ENCODE measurements around the gene CCDC81.
"Not testable (repeated sequence)": the region's sequence is repeated elsewhere in the genome, so short reads cannot be mapped to it uniquely, and the experiment has no call there.

CCDC81 gene

GRCh38 chr11:86374586-86374985 is at the start of gene CCDC81:
Gene CCDC81 (plus strand): TSS chr11:86374887. CDS start chr11:86375164, 277 bp downstream.
- DNase-seq (ENCODE audit: low spot score), result peak; percentile 70

- no peak for DNase-seq (ENCODE audit: low spot score)
Observed at GRCh38 chr11:86335131-86335767, 39.4 kb upstream of the CCDC81 start.

DNA sequence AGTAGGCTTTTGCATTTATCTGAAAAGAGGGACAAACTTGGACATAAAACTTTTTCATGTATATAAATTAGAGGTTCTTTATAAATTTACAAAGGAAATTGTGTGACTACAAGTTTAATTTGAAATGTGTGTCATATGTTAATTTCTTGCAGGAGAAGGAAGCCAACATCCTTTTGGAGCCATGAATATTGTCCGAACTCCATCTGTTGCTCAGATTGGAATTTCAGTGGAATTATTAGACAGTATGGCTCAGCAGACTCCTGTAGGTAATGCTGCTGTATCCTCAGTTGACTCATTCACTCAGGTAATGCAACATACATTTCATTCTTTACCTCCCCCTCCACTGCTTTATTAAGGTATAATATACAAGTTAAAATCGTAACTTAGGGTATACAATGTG is 37.5 kb upstream of the CCDC81 start:
- DNase-seq (ENCODE audit: low spot score), result no peak

GRCh38 chr11:86341382-86341781 is 33.3 kb upstream of the CCDC81 start:
- no peak for DNase-seq (ENCODE audit: low spot score)

- no peak for DNase-seq (ENCODE audit: low spot score)
Observed at GRCh38 chr11:86346513-86346912, 28.2 kb upstream of the CCDC81 start.

GRCh38 chr11:86355256-86355655 is 19.4 kb upstream of the CCDC81 start:
- DNase-seq (ENCODE audit: low spot score), result no peak

DNA sequence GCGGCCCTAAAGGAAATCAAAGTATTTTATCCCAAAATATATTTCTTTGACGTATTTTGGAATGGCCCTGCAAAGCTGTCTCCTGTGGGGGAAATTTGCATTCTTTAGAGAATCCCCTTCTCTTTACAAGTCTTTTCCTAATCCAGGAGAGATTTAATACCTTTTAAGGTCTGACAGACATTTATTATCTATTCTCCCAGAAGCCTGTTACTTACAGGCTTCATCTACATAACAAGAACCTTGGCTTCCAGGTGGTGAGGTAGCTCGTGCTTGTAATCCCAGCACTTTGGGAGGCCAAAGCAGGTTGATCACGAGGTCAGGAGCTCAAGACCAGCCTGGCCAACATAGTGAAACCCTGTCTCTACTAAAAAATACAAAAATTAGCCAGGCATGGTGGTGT is 17.3 kb upstream of the CCDC81 start:
- DNase-seq (ENCODE audit: low spot score), result not testable (repeated sequence)

DNA sequence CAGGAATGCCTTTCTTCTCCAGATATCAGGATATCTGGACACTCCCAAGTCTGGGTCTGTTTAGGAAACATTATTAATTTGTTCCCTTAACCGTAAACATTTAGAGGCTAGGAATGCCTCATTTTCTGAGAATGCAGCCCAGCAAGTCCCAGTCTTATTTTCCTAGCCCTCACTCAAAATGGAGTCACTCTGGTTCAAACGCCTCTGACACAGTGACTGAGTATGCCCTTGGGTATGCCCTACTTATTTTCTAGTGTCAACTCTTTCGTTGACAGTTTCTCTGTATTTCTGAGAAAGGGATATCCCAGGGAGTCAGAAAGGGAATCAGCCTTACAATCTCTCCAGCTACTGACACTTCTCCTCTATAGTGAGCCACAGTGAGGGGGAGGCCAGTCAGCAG is 16.0 kb upstream of the CCDC81 start:
- DNase-seq (ENCODE audit: low spot score), result no peak

DNA sequence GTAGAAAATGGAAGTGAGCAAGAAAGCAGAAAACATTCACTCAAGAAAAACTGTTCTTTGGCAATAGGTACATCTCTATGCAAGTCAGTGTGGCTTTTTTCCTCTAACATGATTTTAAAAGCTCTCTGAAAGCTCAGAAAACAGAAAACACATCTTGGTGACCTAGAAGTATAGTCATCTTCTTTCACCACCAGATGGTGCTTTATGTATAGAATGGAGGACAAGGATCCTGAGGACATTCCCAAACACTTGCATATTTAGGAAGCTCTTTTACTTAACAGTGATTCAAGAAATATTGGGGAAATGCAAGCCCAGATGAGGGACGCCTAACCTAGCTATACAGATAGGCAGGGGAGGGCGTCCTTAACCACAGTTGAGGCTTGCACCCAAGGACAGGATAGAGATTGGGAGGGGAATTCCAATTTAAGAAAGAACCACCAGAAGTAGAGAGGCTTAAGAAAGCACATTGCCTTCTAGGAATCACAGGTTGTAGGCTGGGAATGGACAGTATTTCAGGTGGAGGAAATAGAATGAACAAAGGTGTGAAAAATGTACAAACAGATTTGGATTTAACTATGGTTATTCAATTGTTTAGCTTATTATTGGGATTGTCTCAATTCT is 13.8 kb upstream of the CCDC81 start:
- peak; percentile 54 for DNase-seq (ENCODE audit: low spot score)

DNA sequence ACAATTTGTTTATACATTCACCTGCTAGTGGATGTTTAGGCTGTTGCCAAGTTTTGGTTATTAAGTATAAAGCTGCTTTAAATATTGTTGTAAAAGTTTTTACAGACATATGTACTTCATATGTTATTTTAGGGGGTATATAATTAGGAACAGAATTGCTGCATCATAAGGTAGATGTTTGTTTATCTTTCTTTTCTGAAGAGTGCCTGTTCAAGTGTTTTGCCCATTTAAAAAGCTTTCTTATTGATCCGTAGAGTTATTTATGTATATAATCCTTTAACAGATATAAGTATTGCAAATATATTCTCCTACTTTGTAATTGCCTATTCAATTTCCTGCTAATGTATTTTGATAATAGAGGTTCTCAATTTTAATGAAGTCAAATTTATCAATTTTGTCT is 11.3 kb upstream of the CCDC81 start:
- no peak for DNase-seq (ENCODE audit: low spot score)

DNA sequence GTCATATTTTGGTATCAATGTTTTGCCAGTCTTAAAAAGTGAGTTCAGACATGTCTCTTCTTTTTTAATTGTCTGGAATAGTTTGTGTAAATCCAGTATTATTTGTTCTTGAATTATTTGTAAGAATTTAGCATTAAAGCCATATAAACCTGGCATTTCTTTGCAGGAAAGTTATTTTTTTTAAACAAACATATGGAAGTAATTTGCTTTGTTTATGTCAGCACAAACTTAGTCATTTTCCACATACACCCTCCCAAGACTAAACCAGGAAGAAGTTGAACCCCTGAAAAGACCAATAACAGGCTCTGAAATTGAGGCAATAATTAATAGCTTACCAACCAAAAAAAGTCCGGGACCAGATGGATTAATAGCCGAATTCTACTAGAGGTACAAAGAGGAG is 9.1 kb upstream of the CCDC81 start:
- no peak for DNase-seq (ENCODE audit: low spot score)

- no peak for DNase-seq (ENCODE audit: low spot score)
Observed at GRCh38 chr11:86369668-86370067, 5.0 kb upstream of the CCDC81 start.

DNA sequence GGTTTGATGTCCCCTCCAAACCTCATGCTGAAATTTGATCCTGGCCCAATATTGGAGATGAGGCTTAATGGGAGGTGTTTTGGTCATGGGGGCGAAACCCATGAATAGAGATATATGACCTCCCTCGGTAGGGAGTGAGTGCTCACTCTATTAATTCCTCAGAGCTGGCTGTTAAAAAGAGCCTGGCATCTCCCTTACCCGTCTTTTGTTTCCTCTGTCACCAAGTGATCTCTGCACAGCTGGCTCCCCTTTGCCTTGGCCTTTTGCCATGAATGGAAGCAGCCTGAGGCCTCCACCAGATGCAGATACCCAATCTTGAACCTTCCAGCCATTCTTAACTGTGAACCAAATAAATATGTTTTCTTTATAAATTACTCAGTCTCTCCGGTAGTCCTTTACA is 4.5 kb upstream of the CCDC81 start:
- no peak for DNase-seq (ENCODE audit: low spot score)

GRCh38 chr11:86370922-86371594 is 3.6 kb upstream of the CCDC81 start:
- peak; percentile 21 for DNase-seq (ENCODE audit: low spot score)

GRCh38 chr11:86372041-86372440 is 2.6 kb upstream of the CCDC81 start:
- DNase-seq (ENCODE audit: low spot score), result no peak

DNA sequence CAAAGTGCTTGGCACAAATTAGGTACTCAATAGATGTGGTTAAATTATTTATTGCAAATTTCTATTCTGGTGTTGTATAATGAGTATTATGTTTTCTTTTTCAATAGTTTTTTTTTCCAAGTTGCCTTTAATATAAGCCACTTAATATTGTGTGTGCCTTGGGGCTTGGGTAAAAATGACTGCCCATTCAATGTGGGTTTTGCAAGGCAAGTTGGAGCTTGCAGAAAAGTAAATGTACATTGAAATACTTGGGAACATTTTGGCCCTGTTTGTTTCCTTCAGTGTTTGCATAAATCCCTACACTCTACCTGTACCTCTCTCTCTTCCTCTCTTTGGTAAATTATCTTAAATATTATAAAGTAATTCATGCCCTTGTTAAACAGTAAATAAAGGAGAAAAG is 2.1 kb upstream of the CCDC81 start:
- no peak for DNase-seq (ENCODE audit: low spot score)

DNA sequence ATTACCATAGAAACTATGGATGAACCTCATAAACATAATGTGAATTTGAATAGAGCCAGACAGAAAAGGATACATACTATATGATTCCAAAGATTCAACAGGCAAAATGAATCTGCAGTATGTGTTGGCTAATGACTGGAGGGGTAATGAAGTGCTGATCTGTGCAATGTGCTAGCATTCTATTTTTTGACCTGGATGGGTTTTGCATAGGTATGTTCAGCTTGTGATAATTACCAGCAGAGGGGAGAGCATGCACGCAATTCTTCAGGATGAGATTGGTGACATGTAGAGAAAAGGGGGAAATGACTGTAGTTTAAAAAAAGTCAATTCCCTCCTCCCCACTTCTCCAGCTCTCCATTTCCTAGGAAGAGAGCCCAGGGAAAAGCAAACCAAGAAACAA is 618 bp upstream of the CCDC81 start:
- no peak for DNase-seq (ENCODE audit: low spot score)

DNA sequence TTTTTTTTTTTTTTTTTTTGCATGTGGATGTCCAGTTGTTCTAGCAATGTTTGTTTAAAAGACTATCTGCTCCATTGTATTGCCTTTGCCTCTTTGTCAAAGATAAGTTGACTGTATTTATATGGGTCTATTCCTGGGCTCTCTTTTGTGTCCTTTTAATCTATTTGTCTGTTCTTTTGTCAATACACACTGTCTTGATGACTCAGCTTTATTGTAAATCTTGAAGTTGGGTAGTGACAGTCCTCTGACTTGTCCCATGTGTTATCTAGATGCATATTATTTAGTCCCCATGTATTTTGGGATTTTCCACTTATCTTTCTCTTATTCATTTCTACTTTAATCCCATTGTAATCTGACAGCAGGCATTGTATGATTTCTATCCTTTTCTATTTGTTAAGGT is 3.3 kb downstream of the CCDC81 start:
- no peak for DNase-seq (ENCODE audit: low spot score)

DNA sequence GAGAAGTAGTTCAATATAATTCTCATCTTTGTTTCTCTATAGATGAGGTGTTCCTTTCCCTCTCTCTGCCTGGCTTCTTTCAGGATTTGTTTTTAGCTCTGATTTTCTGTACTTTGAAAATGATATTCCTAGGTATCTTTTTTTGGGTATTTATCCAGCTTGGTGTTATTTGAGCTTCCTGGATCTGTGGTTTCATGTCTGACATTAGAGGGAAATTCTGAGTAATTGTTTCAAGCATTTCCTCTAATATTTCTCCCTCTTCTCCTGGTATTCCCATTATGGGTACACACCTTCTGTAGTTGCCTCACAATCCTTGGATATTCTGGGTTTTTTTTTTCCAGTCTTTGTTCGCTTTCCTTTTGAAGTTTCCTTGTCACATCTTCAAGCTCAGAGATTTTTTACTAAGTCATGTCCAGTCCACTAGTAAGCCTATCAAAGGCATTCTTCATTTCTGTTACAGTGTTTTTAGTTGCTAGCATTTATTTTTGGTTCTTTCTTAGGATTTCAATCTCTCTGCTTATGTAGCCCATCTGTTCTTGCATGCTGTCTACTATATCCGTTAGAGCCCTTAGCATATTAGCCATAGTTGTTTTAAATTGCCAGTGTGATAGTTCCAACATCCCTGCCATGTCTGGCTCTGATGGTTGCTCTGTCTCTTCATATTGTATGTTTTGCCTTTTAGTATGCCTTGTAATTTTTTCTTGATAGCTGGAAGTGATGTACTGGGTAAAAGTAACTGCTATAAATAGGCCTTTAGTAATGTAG is 5.8 kb downstream of the CCDC81 start:
- no peak for DNase-seq (ENCODE audit: low spot score)

DNA sequence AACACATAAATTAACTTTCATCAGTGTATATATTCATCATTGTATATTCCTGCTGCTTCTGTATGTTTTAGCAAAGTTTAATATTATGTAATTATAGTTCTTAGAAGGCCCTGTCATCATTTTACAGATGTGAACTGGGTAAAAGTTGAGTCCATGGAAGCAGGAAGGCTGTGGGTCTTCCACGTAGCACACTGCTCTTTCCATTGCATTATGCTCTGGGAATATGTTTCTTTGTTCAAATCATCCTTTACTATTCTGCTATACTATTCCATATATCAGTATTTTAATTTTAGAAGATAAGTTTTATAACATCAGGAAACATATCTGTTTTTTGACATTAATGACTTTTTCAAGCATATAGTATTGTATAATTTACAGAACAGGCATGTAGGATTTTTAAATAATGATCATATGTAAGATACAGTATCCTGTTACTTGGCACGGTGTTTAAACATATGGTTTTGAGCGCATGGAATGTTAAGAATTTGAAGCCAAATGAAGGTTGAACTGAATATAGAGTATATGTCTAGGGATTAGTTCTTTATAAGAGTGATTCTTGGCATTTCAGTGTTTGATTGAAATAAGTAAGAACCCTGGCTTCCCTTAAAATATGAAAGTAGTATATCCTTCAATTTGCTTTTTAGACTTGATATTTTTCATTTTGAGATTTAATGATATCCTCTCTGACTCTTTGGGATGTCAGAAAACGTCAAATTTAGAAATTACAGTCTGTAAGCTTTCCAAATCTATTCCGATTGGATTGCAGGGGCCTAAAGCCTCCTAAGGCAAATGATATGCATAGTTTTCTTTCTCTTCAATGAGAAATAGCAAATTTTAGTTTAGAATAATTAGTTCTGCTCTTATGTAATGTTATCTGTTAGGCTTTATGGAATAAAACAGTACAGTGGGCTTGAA is 8.6 kb downstream of the CCDC81 start:
- DNase-seq (ENCODE audit: low spot score), result no peak

DNA sequence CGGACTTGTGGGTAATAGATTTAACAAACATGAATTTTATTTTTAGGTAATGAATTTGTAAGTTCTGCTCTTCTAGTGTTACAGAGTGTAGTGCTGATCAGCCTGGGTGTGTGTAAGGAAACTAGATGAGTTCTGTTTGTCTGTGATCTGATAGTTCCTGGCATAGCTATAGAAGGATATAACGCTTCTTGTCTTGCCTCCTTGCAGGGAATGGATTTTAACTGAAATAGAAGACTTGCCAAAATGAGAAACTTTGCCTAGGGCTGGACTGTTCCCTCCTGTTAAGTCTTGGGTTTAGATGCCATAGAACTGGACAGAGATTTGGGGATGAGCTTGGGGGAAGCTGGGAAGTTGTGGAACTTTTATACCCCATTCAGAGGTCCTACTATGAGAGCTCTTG is 11.6 kb downstream of the CCDC81 start:
- DNase-seq (ENCODE audit: low spot score), result no peak

DNA sequence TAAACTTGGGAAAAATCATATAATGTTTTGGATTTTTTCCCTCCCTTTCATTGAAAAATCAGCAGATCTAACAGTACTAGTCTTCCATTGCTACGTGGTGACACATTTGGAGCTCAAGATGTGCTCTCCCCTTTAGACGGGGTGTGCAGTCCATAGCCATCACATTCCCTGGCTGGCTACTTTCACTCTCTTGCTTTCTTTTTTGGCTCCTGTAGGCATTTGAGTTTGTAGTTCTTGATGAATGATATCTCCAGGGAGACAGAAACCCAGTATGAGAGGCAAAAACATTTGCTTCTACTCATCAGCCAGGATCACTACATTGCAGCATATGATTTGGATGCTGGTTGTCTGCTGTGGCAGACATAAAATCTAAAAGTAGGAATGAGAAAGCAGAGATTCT is 12.1 kb downstream of the CCDC81 start:
- DNase-seq (ENCODE audit: low spot score), result no peak
